Keratinocyte (primary cell): Measurements from ENCODE around the gene CFAP210. TPM values are rescaled to one million over a fixed set of nuclear protein-coding genes. Genes with fewer than 3 reads are reported as not detected.

Source experiments
- DNase-seq: peaks from one replicate; pipeline ENCODE4 v3.0.0-alpha.2; 2011; ENCODE audit warnings: low read depth, missing footprints, low spot score
- FAIRE-seq: peaks from 2 replicates; lab custom pipeline; 2011; peaks lifted over from hg19 to GRCh38; lab: Jason Lieb, UNC
- H2AFZ ChIP-seq: 2 replicates; pipeline ENCODE4 v1.6.0; 2012; ENCODE audit warnings: low read length, control low read depth, inconsistent platforms; ENCODE audit not compliant: control insufficient read depth
- H3K27ac ChIP-seq: 2 replicates; pipeline ENCODE4 v1.5.1; 2011; ENCODE audit warnings: low read length; ENCODE audit not compliant: control insufficient read depth, insufficient read depth
- H3K27me3 ChIP-seq: 3 replicates; pipeline ENCODE4 v1.6.0; 2011; ENCODE audit warnings: low read length; ENCODE audit not compliant: control insufficient read depth, insufficient read depth; ENCODE audit errors: extremely low read depth
- H3K36me3 ChIP-seq, 2 experiments: 2 replicates in 1 of 2; 3 replicates in 1 of 2; pipeline ENCODE4 v1.5.1; 2011; ENCODE audit warnings: low read length in 2 of 2, mild to moderate bottlenecking in 1 of 2; ENCODE audit not compliant: control insufficient read depth in 2 of 2, insufficient read depth in 2 of 2; ENCODE audit errors: extremely low read depth in 1 of 2
- H3K4me1 ChIP-seq: 3 replicates; pipeline ENCODE4 v1.5.1; 2011; ENCODE audit warnings: low read length; ENCODE audit not compliant: control insufficient read depth, insufficient read depth; ENCODE audit errors: extremely low read depth
- H3K4me2 ChIP-seq: 3 replicates; pipeline ENCODE4 v1.6.0; 2011; ENCODE audit warnings: low read depth, low read length; ENCODE audit not compliant: control insufficient read depth, insufficient read depth; ENCODE audit errors: extremely low read depth
- H3K4me3 ChIP-seq, 3 experiments: fragments of 200-600 bp in 1 of 3; sonication (generic) in 1 of 3; 2 replicates in 2 of 3; 3 replicates in 1 of 3; pipeline ENCODE4 v1.5.1; 2011 to 2016; ENCODE audit warnings: low read length in 3 of 3, mild to moderate bottlenecking in 3 of 3, control low read depth in 2 of 3, inconsistent platforms in 1 of 3, low read depth in 1 of 3, mixed read lengths in 1 of 3, mixed run types in 1 of 3, moderate library complexity in 1 of 3; ENCODE audit not compliant: control insufficient read depth in 2 of 3, insufficient read depth in 2 of 3; ENCODE audit errors: extremely low read depth in 1 of 3
- H3K79me2 ChIP-seq: 2 replicates; pipeline ENCODE4 v1.6.0; 2012; ENCODE audit warnings: low read length; ENCODE audit not compliant: control insufficient read depth, insufficient read depth
- H3K9ac ChIP-seq: 3 replicates; pipeline ENCODE4 v1.6.0; 2011; ENCODE audit warnings: low read length; ENCODE audit not compliant: control insufficient read depth, insufficient read depth; ENCODE audit errors: extremely low read depth
- H3K9me1 ChIP-seq: 3 replicates; pipeline ENCODE4 v1.6.0; 2011; ENCODE audit warnings: low read length; ENCODE audit not compliant: control insufficient read depth, insufficient read depth; ENCODE audit errors: extremely low read depth
- H3K9me3 ChIP-seq: 2 replicates; pipeline ENCODE4 v1.5.1; 2012; ENCODE audit warnings: low read depth, low read length; ENCODE audit not compliant: control insufficient read depth
- H4K20me1 ChIP-seq: 3 replicates; pipeline ENCODE4 v1.6.0; 2011; ENCODE audit warnings: low read length; ENCODE audit not compliant: control insufficient read depth, insufficient read depth; ENCODE audit errors: extremely low read depth
- EZH2 ChIP-seq: IDR thresholded peaks from one replicate; pipeline ENCODE4 v1.6.1; 2012; ENCODE audit warnings: inconsistent platforms, mild to moderate bottlenecking, low read length, moderate library complexity
- dilution Hi-C: fragments of 300-500 bp; cut with MboI; formaldehyde crosslinking; loops from one replicate; pipeline ENCODE4 v1.7.0; 2020; ENCODE audit warnings: low sequenced_read_pairs; ENCODE audit not compliant: extremely low pct_ligation_motif_present
- polyA plus RNA-seq, 5 experiments: library from polyadenylated mRNA; depleted of rRNA in 3 of 5; stranded (reverse) in 3 of 5; stranded (forward) in 1 of 5; unstranded in 1 of 5; fragments of >200 nt; gene quantifications; 1 replicate in 1 of 5; 2 replicates in 3 of 5; 3 replicates in 1 of 5; pipeline versions ENCODE4 v1.2.1 to v1.2.3, GENCODE V29; 2011 to 2012; ENCODE audit warnings: missing spikeins in 2 of 5, low read depth in 1 of 5, low replicate concordance in 1 of 5
- TF ChIP-seq, protein P1 (sequence below), 3 experiments: IDR thresholded peaks in 1 of 3; conservative IDR thresholded peaks in 1 of 3; optimal IDR thresholded peaks in 1 of 3; 2 replicates in 2 of 3; 3 replicates in 1 of 3; pipeline versions ENCODE3 to v1.5.1; 2011; ENCODE audit warnings: low read length in 3 of 3, mild to moderate bottlenecking in 3 of 3, moderate library complexity in 2 of 3, control low read depth in 1 of 3, inconsistent platforms in 1 of 3; ENCODE audit not compliant: insufficient read depth in 2 of 3; ENCODE audit errors: extremely low read depth in 1 of 3

Gene CFAP210
- polyA plus RNA-seq, 1 donor (not counting 4 experiments of a cell fraction or from before 2014, with no cell fraction given): 0.30 TPM

DNA sequence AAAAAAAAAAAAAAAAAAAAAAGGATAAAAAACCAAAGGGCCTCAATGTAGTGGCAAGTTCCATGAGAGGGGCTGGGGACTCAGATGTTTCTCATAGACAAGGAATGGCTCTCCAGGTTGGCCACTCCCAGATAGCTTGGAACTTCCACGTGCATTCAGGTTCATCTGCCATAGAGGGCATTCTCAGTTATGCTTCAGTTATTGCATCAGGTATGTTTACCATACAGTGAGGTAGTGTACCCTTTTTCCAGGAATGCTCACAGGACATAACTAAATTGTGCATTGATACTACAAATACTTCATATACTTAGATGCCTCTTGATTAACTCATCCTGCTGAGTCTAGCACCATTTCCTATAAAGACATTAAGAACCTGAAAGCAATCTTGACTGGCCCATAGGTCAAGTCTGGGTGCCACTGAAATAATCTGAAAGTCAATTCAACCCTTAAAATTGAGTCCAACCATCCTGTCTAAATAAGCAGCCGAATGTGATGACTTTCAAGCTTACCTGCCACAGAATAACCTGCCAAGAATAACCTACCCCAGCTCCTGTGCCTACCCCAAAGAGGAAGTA lies 24.8 kb upstream of the CFAP210 start:
- no peak overlapping the region for H3K9ac ChIP-seq
- H3K4me2 ChIP-seq: no peak overlapping the region
- H4K20me1 ChIP-seq: no peaks in the 10 kb centered on the region
- H3K9me3 ChIP-seq: no peaks in the 10 kb centered on the region
- H3K36me3 ChIP-seq: no peaks in the 10 kb centered on the region
- H3K4me1 ChIP-seq: peaks cover 3% of the 10 kb centered on the region
- H3K79me2 ChIP-seq: no peaks in the 10 kb centered on the region
- no peak for TF ChIP-seq EZH2
- TF ChIP-seq, protein P1, sequence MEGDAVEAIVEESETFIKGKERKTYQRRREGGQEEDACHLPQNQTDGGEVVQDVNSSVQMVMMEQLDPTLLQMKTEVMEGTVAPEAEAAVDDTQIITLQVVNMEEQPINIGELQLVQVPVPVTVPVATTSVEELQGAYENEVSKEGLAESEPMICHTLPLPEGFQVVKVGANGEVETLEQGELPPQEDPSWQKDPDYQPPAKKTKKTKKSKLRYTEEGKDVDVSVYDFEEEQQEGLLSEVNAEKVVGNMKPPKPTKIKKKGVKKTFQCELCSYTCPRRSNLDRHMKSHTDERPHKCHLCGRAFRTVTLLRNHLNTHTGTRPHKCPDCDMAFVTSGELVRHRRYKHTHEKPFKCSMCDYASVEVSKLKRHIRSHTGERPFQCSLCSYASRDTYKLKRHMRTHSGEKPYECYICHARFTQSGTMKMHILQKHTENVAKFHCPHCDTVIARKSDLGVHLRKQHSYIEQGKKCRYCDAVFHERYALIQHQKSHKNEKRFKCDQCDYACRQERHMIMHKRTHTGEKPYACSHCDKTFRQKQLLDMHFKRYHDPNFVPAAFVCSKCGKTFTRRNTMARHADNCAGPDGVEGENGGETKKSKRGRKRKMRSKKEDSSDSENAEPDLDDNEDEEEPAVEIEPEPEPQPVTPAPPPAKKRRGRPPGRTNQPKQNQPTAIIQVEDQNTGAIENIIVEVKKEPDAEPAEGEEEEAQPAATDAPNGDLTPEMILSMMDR (optimal IDR thresholded peaks at IDR 0.05 in 1 of 3, IDR thresholded peaks at IDR 0.05 in 1 of 3, conservative IDR thresholded peaks at IDR 0.05 in 1 of 3; ENCODE audit: extremely low read depth in 1 of 3, insufficient read depth in 2 of 3, low read length in 3 of 3): no peak
- no peaks in the 10 kb centered on the region for H3K9me1 ChIP-seq
- H3K27ac ChIP-seq: no peak overlapping the region
- no peaks in the 10 kb centered on the region for H3K27me3 ChIP-seq
- DNase-seq: no peak
- no peak overlapping the region for H3K4me3 ChIP-seq
- dilution Hi-C loops: no loop called here
- no peak overlapping the region for H2AFZ ChIP-seq
- FAIRE-seq: no peak

DNA sequence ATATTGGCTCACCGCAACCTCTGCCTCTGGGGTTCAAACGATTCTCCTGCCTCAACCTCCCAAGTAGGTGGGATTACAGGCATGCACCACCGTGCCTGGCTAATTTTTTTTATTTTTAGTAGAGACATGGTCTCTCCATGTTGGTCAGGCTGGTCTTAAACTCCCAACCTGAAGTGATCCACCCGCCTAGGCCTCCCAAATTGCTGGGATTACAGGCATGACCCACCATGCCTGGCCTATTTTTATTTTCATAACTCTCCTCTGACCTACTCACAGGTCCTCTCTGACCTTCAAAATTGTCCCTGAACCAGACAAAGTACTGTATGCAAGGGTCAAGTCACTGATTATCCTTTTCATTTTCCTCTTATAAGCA lies 23.5 kb upstream of the CFAP210 start:
- dilution Hi-C loops: no loop called here
- TF ChIP-seq EZH2: no peak
- TF ChIP-seq, protein P1 (optimal IDR thresholded peaks at IDR 0.05 in 1 of 3, IDR thresholded peaks at IDR 0.05 in 1 of 3, conservative IDR thresholded peaks at IDR 0.05 in 1 of 3; ENCODE audit: extremely low read depth in 1 of 3, insufficient read depth in 2 of 3, low read length in 3 of 3): no peak

More for the DNA sequence above, 23.5 kb upstream of the CFAP210 start:
- H3K4me1 ChIP-seq: peaks cover 3% of the 10 kb centered on the region
- no peaks in the 10 kb centered on the region for H3K36me3 ChIP-seq
- DNase-seq: no peak
- no peak overlapping the region for H3K4me3 ChIP-seq
- H4K20me1 ChIP-seq: no peaks in the 10 kb centered on the region
- H2AFZ ChIP-seq: no peak overlapping the region
- no peaks in the 10 kb centered on the region for H3K79me2 ChIP-seq
- no peak overlapping the region for H3K4me2 ChIP-seq
- H3K27me3 ChIP-seq: no peaks in the 10 kb centered on the region
- no peak overlapping the region for H3K27ac ChIP-seq
- H3K9me1 ChIP-seq: no peaks in the 10 kb centered on the region
- H3K9ac ChIP-seq: no peak overlapping the region
- H3K9me3 ChIP-seq: no peaks in the 10 kb centered on the region
- no peak for FAIRE-seq
